GM19463 (cell line): Measurements from ENCODE around the gene SLC34A1.
"Not testable (repeated sequence)": the region's sequence is repeated elsewhere in the genome, so short reads cannot be mapped to it uniquely, and the experiment has no call there.

Source experiments
- ATAC-seq: cut with Tn5 transposase; IDR thresholded peaks from one replicate; pipeline ENCODE4 v1.9.1; 2021; ENCODE audit warnings: mild to moderate bottlenecking, moderate library complexity; ENCODE audit not compliant: unreplicated experiment

SLC34A1 gene

DNA sequence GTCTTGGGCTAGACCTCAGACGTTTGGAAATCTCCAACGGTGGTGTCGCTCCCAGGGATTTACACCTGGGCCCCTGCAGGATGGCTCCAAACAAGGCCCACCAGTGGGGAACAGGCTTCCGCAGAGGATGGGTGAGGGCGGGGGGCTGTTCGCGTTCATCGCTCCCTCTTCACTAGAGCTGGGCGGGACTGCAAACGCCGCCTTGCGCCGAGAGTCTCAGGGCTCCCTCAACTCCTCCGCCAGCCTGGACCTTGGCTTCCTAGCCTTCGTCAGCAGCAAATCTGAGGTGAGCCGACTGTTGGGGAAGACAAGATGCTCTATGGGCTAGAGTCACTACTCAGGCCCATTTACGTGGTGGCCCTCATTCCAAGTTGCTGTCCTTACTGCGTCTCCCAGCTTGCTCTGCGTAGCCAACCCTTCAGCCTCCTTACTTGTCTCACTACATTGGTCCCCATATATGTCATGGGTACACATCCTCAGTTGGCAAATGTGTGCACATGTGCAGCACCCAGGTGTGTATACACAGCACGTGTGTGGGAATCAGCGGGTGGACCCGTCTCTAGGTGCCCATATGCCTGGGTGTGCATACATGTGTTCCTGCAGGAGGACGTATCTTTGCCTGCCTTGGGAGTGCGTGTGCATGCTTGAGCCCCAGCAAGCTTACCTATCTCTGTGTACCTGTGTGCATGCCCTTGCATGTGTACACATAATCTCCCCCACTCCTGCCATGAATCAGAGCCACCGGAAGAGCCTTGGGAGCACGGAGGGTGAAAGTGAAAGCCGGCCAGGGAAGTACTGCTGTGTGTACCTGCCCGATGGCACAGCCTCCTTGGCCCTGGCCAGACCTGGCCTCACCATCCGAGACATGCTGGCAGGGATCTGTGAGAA is 16.0 kb upstream of the SLC34A1 start:
- ATAC-seq, result no peak

DNA sequence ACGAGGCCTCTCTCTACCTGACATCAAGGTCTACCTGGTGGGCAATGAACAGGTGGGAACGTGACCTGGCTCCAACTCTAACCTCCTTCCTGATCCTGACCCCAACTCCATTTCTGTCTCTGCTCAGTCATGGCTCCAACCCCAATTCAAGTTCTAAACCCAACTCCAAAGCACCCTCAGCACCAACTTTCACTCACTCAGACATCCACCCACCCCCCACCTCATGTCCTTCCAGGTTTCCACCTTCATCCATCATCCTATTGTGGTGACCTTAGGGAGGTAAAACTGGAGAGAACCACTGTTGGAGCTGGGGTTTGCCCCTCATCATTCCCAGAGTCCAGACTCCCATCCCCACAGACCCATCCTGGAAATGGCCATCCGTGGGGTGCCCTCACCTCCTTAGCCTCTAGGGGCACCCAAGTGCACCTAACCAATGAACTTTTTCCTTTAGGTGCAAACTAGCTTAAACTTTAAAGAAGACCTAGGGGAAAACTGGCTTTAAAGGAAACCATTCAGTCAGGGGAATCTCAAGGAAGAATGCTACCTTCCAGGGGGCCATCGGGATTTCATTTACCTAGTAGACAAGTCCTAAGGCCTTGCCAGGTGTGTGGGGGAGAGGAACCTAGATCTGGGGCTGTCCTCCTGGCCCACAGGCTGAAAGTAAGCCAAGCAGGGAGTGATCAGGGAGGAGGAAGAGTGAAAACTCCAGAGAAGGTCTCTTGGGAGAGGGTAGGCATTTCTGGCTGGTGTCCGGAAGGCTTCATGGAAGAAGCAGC is 15.2 kb upstream of the SLC34A1 start:
- ATAC-seq, result no peak

DNA sequence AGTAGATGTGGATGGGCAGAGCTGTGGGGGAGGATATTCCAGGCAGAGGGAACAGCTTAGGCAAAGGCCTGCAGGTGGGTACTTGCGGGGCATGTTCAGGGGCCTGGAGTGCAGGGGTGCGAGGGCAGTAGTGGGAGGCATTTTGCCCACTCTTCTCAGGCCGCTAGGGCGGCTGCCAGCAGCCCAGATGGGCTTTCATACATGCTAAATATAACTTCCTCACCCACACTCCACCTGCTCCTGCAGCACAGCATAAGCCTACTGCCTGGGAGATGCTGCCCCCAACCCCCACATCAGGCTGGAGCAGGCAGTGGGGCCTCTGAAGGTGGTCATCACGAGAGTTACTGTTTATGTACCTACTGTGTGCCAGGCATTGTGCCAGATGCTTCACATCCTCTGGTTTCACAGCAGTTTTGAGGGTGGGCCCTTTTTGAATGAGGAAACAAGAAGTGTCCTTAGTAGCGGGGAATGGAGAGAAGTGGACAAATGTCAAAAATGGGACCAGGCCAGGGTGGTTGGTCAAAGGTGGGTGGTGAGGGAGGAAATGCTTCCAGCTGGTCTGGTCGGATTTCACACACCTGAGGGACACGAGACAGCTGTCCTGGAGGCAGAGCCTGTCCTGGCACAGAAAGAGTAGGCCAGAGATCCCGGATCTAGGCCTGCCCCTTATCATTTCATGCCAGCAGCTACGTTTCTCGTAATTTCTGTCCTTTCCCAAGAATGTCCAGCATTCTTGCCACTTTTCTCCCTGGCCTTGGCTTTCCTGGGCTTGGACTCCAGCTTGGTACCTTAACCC is 14.4 kb upstream of the SLC34A1 start:
- no peak for ATAC-seq

GRCh38 chr5:177370488-177371119 is 13.6 kb upstream of the SLC34A1 start:
- ATAC-seq, result peak; percentile 76

DNA sequence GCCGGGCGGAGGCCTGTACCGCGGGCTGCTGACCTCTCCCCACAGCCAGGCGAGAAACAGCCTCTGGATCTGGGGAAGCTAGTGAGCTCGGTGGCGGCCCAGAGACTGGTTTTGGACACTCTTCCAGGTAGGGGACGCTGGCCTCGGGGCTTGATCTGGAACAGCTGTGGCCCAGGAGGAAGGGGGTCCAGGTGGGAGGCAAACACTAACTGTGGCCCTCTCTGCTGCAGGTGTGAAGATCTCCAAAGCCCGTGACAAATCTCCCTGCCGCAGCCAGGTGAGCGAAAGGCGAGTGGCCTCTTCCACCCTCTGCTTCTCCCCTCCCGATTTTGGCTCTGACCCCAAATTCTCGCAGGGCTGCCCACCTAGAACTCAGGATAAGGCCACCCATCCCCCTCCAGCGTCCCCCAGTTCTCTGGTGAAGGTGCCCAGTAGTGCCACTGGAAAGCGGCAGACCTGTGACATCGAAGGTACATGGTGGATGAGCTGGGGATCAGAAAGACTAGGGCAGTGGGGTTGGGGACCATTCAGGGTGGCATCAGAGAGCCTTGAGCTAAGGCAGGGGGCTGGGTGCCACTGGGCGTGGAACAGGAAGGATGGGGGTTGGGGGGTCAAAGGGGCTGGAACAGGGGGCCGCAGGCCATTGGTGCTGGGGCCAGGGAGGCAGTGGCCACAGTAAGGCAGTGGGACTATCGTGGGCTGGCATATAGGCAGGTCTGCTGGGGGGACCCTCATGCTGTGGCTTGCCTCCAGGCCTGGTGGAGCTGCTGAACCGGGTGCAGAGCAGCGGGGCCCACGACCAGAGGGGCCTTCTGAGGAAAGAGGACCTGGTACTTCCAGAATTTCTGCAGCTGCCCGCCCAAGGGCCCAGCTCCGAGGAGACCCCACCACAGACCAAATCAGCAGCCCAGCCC is 12.9 kb upstream of the SLC34A1 start:
- ATAC-seq, result no peak

DNA sequence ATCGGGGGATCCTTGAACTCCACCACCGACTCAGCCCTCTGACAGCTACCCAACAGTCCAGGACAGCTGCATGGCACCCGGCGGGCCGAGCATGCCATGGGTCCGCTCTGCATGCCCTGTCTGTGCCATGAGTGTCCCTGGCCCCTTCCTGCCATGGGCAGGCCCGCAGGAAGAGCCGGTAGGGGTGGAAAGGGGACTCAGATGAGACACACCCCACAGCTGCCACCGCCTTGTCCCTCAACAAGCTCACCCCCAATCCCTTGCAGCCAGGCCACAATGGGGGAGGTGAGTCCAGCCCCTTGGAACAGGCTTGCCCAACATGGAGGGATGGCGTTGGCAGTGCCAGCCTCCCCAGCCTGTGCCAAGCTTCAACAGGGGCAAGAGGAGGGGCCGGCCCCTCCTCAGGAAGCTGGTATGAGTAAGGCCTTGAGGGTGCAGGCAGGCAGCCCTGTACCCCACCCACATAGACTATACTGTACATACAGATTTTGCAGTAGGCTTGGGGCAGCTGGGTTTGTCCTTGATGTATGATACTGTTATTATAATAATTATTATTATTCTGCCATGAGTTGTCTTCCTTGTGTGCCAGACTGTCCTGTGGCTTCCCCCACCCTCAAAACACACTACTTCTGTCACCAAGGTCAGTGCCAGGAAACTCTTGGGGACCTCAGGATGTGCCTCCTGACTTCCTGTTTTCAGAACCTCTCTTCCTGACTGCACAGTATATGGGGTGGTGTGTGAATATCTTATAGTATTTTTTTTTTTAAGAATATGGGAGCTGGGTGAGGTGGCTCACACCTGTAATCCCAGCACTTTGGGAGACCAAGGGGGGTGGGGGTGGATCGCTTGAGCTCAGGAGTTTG is 12.0 kb upstream of the SLC34A1 start:
- ATAC-seq, result no peak

DNA sequence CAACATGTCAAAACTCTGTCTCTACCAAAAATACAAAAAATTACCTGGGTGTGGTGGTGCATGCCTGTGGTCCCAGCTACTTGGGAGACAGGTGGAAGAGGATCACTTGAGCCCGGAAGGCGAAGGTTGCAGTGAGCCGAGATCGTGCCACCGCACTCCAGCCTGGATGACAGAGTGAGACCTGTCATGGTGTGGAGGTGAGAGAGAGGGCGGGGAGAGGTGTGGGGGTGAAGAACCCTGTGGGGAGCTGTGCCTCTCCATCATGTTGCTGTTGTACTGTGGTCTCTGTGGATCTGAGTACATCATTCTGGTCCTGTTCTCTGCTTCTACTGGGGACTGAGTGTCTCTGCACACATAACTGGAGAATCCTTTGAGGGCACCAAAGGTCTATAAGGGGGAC is 11.3 kb upstream of the SLC34A1 start:
- no peak for ATAC-seq

- ATAC-seq, result no peak
Measured at GRCh38 chr5:177373806-177374205, 10.4 kb upstream of the SLC34A1 start.

DNA sequence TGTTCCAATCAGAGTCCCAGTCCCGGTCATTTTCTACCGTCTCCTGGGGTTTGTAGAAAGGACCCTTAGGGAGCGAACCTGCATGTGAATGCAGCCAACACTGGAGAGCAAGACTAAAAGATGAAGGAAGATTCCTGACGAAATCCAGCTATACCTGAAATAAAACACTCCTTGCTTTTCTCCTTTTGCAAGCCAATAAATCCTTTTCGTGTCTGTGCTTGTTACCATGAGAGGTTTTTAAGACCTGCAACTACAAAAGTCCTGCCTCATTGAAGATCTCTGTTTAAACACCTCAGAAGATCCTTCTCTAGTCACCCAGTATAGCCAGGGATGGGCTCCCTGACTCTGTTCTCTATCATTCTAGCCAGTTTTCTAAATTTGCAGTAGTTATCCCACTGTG is 10.0 kb upstream of the SLC34A1 start:
- no peak for ATAC-seq

GRCh38 chr5:177375516-177375915 is 8.7 kb upstream of the SLC34A1 start:
- ATAC-seq, result not testable (repeated sequence)

DNA sequence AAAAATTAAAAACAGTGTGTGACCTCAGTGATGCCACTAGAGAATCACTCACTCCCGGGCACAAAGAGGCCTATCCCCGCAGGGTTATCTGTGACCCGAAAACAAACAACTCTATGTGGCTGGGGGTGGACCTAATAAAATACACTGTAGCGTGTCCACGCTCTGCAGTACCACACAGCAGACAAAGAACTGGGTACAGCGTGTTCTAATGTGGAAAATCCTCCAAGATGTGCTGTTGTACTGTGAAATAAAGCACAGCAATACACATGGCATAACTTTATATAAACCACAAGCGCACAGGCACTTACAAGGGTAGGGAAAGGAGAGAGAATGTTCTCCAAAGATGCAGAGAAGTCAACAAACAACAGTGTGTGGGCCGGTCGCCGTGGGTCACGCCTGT is 8.1 kb upstream of the SLC34A1 start:
- no peak for ATAC-seq

DNA sequence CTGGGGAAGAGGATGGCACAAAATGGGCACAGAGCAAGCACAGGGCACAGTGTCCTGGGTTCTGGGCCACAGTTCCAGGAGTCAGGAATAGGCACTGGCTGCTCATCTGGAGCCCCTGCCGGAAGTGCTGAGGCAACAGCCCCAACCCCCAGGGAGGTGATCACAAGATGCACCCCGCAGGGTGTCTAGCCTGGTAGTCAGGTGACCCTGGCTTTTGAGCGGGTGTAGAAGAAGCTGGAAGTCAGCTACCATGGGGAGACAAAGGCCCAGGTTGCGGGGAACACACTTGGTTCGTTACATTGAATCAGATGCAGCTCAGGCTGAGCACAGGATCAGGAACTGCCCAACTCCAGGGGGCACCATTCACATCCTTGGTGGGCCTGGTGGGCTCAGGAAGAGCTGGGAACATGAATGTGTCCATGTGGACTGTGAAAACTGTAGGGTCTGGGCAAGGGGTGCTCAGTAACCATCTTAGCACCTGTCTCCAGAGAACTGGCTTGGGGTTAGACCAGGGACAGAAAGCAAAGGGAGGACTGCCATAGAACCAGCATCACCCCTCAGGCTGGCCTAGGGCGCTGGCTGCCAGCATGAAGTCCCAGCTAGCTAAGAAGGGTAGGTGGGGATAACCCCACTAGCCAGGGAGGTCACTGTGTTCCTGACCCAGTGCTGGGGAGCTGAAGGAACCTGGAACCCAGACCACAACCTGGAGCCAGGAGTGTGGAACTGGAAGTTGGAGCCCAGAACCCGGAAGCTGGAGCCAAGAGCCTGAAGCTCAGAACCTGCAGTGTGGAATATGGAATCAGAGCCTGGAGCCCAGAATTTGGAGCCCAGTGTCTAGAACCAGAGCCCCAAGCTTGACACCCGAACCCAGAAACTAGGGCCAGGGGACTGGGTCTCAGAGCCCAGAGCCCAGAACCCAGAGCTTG is 6.1 kb upstream of the SLC34A1 start:
- no peak for ATAC-seq

DNA sequence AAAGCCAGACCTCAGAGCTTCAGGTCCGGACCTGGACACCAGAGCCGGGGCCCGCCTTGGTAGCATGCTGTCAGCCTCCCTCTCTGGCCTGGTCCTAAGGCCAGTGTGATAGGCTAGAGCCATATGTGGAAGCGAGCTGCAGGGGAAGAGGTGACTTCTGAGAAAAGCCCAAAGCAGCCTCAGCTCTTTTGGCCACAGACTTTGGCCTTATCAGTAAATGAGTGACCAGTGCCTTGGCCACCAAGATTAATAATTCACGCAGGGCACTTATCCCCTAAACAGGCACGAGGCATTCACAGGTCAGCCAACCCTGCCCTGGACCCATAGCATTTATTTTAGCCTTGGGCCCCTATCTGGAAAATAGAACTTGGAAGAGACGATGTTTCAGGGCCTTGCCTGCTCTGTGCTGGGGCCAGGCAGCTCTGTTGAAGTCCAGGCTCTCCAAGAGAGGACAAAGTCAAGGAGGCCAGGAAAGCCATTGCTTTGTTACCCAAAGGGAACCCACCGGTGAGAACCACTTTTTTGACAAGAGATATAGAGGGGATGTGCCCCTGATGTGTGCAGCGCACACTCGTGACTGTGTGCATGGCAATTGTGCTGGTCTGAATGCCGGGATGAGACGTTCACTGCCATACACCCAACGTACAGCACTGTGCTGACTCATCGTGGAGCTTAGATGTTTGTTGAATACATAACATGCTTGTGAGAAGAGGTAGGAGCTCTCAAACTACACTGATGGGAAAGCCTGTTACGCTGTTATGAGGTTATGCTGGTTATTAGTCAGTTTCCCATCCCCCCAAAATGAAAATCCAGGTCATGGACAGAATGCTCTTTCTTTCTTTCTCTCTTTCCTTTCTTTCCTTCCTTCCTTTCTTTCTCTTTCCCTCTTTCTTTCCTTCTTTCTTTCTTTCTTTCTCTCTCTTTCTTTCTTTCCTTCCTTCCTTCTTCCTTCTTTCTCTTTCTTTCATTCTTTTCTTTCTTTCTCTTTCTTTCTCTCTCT is 5.0 kb upstream of the SLC34A1 start:
- ATAC-seq, result peak; percentile 73

DNA sequence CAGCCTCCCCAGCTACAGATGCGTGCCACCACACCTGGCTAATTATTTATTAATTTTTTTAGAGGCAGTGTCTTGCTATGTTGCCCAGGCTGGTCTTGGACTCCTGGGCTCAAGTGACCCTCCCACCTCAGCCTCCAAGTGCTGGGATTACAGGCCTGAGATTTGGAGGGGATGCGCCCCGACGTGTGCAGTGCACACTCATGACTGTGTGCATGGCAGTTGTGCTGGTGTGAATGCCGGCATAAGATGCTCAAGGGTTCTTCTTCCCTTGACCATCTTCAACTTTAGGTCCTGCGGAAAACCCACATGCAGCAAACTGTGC is 3.5 kb upstream of the SLC34A1 start:
- no peak for ATAC-seq

GRCh38 chr5:177382423-177383029 is 1.7 kb upstream of the SLC34A1 start:
- no peak for ATAC-seq

DNA sequence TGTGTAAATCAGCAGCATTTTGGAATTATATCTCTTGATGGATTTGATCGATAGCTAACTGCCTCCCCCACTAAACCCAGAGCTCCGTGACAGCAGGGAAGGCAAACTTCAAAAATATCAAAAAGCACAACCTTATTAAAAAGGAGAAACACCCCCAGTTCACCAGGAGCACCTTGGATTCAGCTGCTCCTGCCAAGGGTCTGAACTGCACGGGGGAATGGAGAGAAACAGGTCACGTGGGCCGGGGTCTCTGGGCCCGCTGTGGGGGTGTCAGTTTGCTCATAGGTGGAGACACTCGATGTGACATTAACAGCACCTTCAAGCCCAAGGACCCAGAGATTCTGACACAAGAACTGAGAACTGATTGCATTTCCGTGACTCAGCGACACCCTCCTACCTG is 1.1 kb upstream of the SLC34A1 start:
- no peak for ATAC-seq
